ENCODE measurements around the gene FARS2.

DNA sequence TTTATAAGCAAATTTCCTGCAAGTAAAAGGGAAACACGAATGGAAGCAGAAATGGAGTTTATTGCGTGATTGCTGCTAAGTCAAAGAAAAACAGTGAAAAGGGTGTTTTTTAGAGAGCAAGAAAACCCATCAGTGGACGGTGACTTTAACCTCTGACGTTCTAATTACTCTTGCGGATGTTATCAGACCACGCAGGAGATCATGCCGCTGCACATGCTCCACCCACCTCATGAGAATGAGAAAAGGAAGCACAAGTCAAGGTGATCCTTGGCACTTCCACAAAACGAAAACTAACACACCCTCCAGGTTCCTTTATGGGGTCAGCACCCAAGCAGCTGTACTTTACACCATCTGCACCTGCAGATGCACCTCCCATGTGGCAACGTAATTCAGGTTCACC, 45.5 kb upstream of the FARS2 start:
- TF ChIP-seq GATA3 (IDR thresholded peaks at IDR 0.05; ENCODE audit: low read depth, low read length), result no peak
- no peak for TF ChIP-seq GATA2 (IDR thresholded peaks at IDR 0.05; ENCODE audit: low read depth, low read length)
